22Rv1 (cell line): Measurements from ENCODE around the gene MAD1L1.

Source experiments
- H3K27ac ChIP-seq: fragments of 450-650 bp; 2 replicates; pipeline ENCODE4 v1.5.1; 2017
- ZFX ChIP-seq: fragments of 450-650 bp; IDR thresholded peaks from 2 replicates; pipeline ENCODE4 v1.6.1; 2017; ENCODE audit warnings: antibody characterized with exemption, borderline replicate concordance
- TF ChIP-seq, protein P1 (sequence below): fragments of 450-650 bp; IDR thresholded peaks from 2 replicates; pipeline ENCODE4 v1.5.1; 2017; ENCODE audit warnings: mild to moderate bottlenecking

MAD1L1 gene

GRCh38 chr7:1923409-1924257, 309.1 kb downstream of the MAD1L1 start:
- H3K27ac ChIP-seq = no peak overlapping the region
- TF ChIP-seq, protein P1, sequence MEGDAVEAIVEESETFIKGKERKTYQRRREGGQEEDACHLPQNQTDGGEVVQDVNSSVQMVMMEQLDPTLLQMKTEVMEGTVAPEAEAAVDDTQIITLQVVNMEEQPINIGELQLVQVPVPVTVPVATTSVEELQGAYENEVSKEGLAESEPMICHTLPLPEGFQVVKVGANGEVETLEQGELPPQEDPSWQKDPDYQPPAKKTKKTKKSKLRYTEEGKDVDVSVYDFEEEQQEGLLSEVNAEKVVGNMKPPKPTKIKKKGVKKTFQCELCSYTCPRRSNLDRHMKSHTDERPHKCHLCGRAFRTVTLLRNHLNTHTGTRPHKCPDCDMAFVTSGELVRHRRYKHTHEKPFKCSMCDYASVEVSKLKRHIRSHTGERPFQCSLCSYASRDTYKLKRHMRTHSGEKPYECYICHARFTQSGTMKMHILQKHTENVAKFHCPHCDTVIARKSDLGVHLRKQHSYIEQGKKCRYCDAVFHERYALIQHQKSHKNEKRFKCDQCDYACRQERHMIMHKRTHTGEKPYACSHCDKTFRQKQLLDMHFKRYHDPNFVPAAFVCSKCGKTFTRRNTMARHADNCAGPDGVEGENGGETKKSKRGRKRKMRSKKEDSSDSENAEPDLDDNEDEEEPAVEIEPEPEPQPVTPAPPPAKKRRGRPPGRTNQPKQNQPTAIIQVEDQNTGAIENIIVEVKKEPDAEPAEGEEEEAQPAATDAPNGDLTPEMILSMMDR = no peak
- TF ChIP-seq ZFX = no peak

DNA sequence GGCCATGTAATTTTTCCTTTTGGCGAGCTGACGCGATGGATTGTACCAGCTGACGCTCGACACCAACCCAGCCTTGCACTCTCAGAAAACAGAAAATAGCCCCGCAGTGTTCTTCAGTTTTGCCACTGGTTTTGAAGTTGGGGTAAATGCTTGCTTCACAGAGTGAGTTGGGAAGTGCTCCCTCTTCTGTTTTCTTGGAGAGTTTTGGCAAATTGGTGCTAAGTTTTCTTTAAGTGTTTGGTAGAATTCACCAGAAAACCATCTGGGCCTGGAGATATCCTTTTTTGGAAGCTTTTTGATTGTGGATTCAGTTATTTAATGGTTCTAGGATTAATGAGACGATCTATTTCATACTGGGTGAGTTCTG, 309.9 kb downstream of the MAD1L1 start:
- TF ChIP-seq, protein P1 = no peak
- TF ChIP-seq ZFX = no peak
- H3K27ac ChIP-seq = no peak overlapping the region

DNA sequence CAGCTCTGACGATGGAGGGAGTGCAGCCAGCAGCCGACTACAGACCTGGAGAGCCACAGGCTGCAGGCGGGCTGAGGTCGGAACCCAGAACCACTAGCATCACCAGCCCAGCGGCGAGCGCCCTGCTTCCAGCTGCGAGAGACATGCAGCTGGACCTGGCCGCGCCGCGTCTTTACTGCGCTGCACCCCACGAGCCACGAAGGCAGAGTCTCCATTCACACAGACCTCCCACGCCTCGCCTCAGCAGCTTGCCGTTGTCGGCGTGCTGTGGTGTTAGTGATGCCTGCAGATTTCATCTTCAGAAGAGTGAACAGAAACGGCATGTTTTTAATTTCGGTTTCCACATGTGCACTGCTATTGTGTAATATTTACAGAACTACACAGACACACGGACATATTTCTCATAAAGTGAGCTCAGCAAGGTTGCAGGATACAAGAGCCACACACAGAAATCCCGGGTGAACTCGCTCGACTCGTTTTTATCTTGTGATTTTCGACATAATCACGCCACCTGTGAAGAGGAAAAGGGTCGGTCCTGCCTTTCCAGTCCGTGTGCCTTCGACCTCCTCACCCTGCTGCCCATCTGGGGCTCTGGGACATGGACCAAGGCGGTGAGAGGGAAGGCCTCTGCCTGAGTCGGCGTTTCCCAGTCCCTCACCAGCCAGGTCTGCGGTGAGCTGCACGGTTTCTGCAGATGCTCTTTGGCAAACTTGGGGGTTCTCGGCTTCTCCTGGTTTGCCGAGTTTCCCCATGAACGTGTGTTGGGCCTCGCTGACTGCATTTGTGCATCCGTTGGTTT, 310.5 kb downstream of the MAD1L1 start:
- no peak overlapping the region for H3K27ac ChIP-seq
- TF ChIP-seq, protein P1 = no peak

DNA sequence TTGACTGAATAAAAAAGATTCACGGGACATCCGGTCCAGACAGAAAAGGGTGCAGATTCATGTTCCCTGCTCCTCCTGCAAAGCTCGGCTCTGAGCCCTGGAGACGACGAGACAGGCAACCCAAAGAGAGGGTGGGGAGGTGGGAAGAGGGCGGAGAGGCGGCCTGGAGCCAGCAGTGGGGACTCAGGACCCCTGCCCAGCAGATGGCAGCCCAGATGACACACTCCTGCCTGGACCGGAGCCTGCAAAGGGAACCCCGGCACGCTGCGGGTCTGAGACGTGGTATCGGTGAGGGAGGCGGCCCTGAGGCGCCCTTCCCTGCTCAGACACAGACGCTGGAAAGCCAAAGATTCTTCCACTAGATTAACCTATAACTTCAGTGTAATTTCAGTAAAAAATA, 311.9 kb downstream of the MAD1L1 start:
- no peak overlapping the region for H3K27ac ChIP-seq
- no peak for TF ChIP-seq ZFX
- TF ChIP-seq, protein P1 = no peak

DNA sequence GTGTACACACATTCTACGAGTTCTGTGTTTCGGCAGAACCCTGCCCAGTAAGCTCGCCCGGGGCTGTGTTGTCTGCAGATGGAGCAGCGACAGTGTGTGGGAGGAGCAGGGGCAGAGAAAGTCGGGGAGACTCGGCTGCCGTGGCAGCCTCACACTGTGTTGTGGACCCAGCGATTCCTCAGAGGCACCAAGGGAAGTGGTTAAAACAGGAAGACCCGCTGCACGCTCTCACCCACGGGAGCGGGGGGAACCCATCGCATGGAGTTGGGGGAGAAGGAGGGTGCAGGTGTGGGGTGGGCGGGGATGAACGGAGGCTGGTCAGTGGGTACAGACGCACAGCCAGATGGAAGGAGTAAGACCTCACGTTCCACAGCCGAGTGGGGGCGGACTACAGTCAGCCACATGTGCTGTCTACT, 312.5 kb downstream of the MAD1L1 start:
- H3K27ac ChIP-seq = no peak overlapping the region
- TF ChIP-seq, protein P1 = no peak
- TF ChIP-seq ZFX = no peak

DNA sequence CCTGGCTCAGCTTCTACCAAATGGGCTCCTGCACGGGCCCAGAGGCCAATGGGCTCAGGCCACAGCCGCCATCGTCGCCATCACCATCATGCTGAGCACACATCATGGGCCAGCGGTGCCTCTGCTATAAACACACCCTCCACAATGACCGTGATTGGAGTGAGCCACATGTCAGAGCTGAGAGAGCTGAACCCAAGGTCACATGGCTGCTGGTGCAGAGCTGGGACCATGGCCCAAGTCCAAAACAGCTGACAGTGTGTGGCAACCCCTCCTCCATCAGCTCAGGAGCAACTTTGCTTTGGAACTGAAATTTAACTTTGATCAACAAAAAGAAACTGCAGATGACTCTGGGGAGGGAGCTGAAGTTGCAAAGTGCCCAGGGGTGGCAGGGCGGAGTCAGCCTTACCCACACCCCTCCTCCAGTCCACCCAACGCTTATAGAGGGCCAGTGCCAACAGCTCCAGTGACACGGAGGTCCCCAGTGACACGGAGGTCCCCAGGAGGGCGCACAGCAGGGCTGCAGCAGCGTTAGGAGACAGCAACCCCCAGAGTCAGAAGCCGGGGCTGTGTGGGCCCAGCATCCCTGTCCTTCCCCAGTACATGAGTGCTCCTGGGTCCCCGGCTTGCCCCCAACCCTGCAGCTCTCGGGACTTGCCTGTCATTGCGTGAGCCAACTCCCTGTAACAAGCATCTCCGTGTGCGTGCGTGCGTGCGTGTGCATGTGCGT, 313.0 kb downstream of the MAD1L1 start:
- TF ChIP-seq ZFX = no peak
- TF ChIP-seq, protein P1 = no peak
- no peak overlapping the region for H3K27ac ChIP-seq
